ENCODE data around the gene EPM2AIP1.
A peak's percentile ranks its signal among the peaks of the same experiment; 100 is the strongest.

Gene EPM2AIP1

DNA sequence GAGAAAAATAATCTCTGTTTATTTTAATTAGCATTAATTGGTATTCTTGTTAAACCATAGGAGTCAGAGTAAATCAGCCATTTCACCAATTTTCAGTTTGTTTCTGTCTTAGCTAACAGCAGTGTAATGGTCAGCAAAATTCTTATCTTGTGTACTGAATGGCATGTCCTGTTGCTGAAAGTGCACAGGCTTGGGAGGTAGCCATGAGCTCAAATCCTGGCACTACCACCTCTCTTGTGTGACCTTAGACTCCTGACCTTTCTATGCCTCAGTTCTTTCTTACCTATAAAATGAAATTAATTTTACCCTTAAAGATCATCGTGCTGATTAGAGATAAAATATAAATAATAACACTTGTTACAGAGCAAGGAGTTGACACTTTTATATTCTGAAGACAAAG, 36.2 kb upstream of the EPM2AIP1 start:
- Histone ChIP-seq H3K9ac (ENCODE audit: low read length) (no peak overlapping the region), H3K9me3 (ENCODE audit: control insufficient read depth, insufficient read depth, low read depth, low read length) (no peaks in the 10 kb centered on the region), H3K27me3 (ENCODE audit: control insufficient read depth, insufficient read depth, low read length) (no peaks in the 10 kb centered on the region), H3K36me3 (ENCODE audit: control insufficient read depth, insufficient read depth, low read length) (peaks cover 88% of the 10 kb centered on the region), H3K4me1 (ENCODE audit: control insufficient read depth, insufficient read depth, low read length) (no peaks in the 10 kb centered on the region), H3K27ac (ENCODE audit: low read depth, low read length) (no peak overlapping the region), H3K4me3 (ENCODE audit: low read depth, low read length) (no peak overlapping the region)

DNA sequence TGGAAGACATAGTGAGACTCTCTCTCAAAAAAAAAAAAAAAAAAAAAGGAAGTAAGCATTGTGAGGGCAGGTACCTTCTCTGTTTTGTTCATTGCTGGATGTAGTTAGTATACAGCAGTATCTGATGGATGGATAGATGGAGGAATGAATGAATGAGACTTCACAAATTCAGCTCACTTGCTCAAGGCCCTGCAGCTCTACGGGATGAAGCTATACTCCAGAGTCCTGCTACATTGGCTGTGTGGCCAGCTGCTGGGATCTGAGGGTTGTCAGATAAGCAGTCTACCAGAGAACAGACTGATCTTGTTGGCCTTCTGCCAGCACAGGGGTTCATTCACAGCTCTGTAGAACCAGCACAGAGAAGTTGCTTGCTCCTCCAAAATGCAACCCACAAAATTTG, 35.4 kb upstream of the EPM2AIP1 start:
- H3K4me3 ChIP-seq (ENCODE audit: low read depth, low read length): no peak overlapping the region
- no peak overlapping the region for H3K9ac ChIP-seq (ENCODE audit: low read length)
- H3K9me3 ChIP-seq (ENCODE audit: control insufficient read depth, insufficient read depth, low read depth, low read length): no peaks in the 10 kb centered on the region
- H3K36me3 ChIP-seq (ENCODE audit: control insufficient read depth, insufficient read depth, low read length): peaks cover 87% of the 10 kb centered on the region
- H3K4me1 ChIP-seq (ENCODE audit: control insufficient read depth, insufficient read depth, low read length): no peaks in the 10 kb centered on the region
- H3K27me3 ChIP-seq (ENCODE audit: control insufficient read depth, insufficient read depth, low read length): no peaks in the 10 kb centered on the region
- no peak overlapping the region for H3K27ac ChIP-seq (ENCODE audit: low read depth, low read length)

DNA sequence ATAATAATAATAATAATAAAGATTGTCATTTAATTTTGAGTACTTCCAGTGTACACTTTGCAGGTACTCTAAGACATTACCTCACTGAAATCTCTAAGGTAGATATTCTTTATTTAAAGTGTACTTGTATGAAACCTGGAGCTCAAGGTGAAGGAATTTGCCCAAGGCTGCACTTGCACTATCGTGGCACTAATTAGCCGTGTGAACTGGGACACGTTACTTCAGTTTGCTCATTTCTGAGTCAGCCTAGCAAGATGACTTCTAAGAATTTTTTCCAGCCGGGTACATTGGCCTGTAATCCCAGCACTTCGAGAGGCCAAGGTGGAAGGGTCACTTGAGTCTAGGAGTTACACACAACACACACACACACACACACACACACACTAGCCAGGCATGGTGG, 33.9 kb upstream of the EPM2AIP1 start:
- H3K4me3 ChIP-seq (ENCODE audit: low read depth, low read length): no peak overlapping the region
- no peaks in the 10 kb centered on the region for H3K4me1 ChIP-seq (ENCODE audit: control insufficient read depth, insufficient read depth, low read length)
- no peaks in the 10 kb centered on the region for H3K27me3 ChIP-seq (ENCODE audit: control insufficient read depth, insufficient read depth, low read length)
- no peak overlapping the region for H3K27ac ChIP-seq (ENCODE audit: low read depth, low read length)
- no peaks in the 10 kb centered on the region for H3K9me3 ChIP-seq (ENCODE audit: control insufficient read depth, insufficient read depth, low read depth, low read length)
- no peak overlapping the region for H3K9ac ChIP-seq (ENCODE audit: low read length)
- peaks cover 86% of the 10 kb centered on the region for H3K36me3 ChIP-seq (ENCODE audit: control insufficient read depth, insufficient read depth, low read length)

DNA sequence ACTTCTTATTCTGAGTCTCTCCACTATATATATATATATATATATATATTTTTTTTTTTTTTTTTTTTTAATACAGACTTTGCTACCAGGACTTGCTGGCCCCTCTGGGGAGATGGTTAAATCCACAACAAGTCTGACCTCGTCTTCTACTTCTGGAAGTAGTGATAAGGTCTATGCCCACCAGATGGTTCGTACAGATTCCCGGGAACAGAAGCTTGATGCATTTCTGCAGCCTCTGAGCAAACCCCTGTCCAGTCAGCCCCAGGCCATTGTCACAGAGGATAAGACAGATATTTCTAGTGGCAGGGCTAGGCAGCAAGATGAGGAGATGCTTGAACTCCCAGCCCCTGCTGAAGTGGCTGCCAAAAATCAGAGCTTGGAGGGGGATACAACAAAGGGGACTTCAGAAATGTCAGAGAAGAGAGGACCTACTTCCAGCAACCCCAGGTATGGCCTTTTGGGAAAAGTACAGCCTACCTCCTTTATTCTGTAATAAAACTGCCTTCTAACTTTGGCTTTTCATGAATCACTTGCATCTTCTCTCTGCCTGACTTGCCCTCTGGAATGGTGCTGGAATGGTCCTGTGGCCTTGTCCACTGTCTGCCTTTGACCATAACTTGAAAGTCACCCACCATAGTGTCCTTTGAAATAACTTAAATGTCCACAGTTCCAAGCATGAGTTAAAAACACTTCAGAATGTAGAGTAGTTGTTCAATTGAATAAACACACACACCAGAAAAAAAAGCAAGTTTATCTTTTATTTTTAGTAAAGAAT, 32.8 kb upstream of the EPM2AIP1 start:
- Histone ChIP-seq H3K4me1 (ENCODE audit: control insufficient read depth, insufficient read depth, low read length) (no peaks in the 10 kb centered on the region), H3K9ac (ENCODE audit: low read length) (no peak overlapping the region), H3K36me3 (ENCODE audit: control insufficient read depth, insufficient read depth, low read length) (peaks cover 86% of the 10 kb centered on the region), H3K9me3 (ENCODE audit: control insufficient read depth, insufficient read depth, low read depth, low read length) (no peaks in the 10 kb centered on the region), H3K27me3 (ENCODE audit: control insufficient read depth, insufficient read depth, low read length) (no peaks in the 10 kb centered on the region), H3K4me3 (ENCODE audit: low read depth, low read length) (no peak overlapping the region), H3K27ac (ENCODE audit: low read depth, low read length) (no peak overlapping the region)

DNA sequence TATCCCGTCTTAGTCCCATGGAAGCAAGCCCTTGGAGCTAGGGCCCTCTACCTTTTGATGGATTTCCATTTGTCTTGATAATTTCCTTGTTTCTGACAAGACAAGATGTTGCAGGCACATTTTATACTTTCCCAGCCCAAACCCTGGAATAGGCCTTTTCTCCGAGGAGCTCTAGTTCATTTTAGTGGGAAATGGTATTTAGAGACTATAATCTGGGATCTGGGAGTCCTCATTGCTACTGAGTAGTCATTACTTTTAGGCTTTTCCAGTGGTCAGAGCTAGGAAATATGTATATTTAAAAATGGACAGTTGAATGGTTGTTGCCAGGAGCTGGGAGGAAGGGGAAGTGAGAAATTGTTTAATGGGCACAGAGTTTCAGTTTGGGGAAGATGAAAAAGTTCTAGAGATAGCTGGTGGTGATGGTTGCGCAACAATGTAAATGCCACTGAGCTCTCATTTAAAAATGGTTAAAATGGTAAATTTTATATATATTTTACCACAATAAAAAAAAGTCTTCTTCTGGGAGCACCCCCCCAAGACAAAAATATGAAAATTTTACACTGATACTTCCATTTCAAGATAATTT, 32.0 kb upstream of the EPM2AIP1 start:
- Histone ChIP-seq H3K4me1 (ENCODE audit: control insufficient read depth, insufficient read depth, low read length) (no peaks in the 10 kb centered on the region), H3K4me3 (ENCODE audit: low read depth, low read length) (no peak overlapping the region), H3K36me3 (ENCODE audit: control insufficient read depth, insufficient read depth, low read length) (peaks cover 89% of the 10 kb centered on the region), H3K9me3 (ENCODE audit: control insufficient read depth, insufficient read depth, low read depth, low read length) (no peaks in the 10 kb centered on the region), H3K27ac (ENCODE audit: low read depth, low read length) (no peak overlapping the region), H3K27me3 (ENCODE audit: control insufficient read depth, insufficient read depth, low read length) (no peaks in the 10 kb centered on the region), H3K9ac (ENCODE audit: low read length) (no peak overlapping the region)

DNA sequence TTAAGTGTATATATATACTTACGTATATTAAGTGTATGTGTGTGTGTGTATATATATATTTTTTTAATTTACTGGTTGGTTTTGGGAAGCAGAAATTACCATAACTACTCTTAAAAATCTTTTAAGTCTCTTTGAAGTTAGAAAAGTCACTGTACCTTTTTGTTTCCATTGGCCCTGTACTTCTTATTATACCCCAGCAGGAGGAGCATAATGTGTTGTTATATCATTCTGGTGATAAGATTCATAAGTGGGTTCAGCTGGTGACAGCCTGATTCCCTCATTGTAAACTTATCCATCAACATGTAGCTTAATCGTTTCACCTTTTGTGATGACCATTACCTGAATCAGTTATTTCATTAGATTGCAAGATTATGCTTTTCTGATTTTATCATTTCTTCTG, 31.2 kb upstream of the EPM2AIP1 start:
- Histone ChIP-seq H3K27ac (ENCODE audit: low read depth, low read length) (no peak overlapping the region), H3K4me3 (ENCODE audit: low read depth, low read length) (no peak overlapping the region), H3K9ac (ENCODE audit: low read length) (no peak overlapping the region), H3K36me3 (ENCODE audit: control insufficient read depth, insufficient read depth, low read length) (peaks cover 89% of the 10 kb centered on the region), H3K27me3 (ENCODE audit: control insufficient read depth, insufficient read depth, low read length) (no peaks in the 10 kb centered on the region), H3K4me1 (ENCODE audit: control insufficient read depth, insufficient read depth, low read length) (no peaks in the 10 kb centered on the region), H3K9me3 (ENCODE audit: control insufficient read depth, insufficient read depth, low read depth, low read length) (no peaks in the 10 kb centered on the region)

DNA sequence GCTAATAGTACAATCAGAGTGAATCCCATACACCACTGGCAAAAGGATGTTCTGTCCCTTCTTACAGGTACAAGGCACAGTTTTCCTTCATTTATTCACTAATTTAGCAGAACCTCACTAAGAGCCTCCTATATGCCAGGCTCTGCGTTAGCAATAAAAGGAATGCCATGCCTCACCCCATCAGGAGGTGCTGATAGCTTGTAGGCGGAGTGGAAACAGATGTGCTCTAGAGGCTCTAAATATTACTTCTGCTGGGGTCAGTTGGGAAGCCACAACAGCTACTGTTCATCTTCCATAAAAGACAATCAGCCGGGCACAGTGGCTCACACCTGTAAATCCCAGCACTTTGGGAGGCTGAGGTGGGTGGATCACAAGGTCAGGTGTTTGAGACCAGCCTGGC, 24.8 kb upstream of the EPM2AIP1 start:
- H3K27me3 ChIP-seq (ENCODE audit: control insufficient read depth, insufficient read depth, low read length): no peaks in the 10 kb centered on the region
- H3K4me1 ChIP-seq (ENCODE audit: control insufficient read depth, insufficient read depth, low read length): no peaks in the 10 kb centered on the region
- peaks cover 91% of the 10 kb centered on the region for H3K36me3 ChIP-seq (ENCODE audit: control insufficient read depth, insufficient read depth, low read length)
- no peaks in the 10 kb centered on the region for H3K9me3 ChIP-seq (ENCODE audit: control insufficient read depth, insufficient read depth, low read depth, low read length)
- no peak overlapping the region for H3K9ac ChIP-seq (ENCODE audit: low read length)
- H3K27ac ChIP-seq (ENCODE audit: low read depth, low read length): no peak overlapping the region
- H3K4me3 ChIP-seq (ENCODE audit: low read depth, low read length): no peak overlapping the region

DNA sequence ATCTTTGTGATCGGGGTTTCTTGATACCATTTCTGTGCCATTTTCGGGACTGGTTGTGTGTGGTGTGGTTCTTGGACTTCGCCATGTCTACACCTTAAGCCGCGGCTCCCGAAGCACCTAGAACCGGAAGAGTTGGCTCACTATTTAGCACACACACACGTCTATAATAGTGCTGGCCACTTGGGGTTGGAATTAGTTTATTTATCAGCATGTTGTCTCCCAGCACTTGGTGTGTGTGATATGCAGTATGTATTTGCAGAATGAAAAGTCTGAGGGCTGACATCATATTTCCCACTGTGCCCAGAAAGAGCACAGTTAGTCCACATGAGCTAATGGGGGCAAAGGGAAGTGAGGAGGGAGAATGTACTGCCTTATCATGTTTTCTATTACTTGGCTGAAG, 24.0 kb upstream of the EPM2AIP1 start:
- no peaks in the 10 kb centered on the region for H3K9me3 ChIP-seq (ENCODE audit: control insufficient read depth, insufficient read depth, low read depth, low read length)
- H3K4me1 ChIP-seq (ENCODE audit: control insufficient read depth, insufficient read depth, low read length): no peaks in the 10 kb centered on the region
- H3K4me3 ChIP-seq (ENCODE audit: low read depth, low read length): no peak overlapping the region
- H3K27ac ChIP-seq (ENCODE audit: low read depth, low read length): no peak overlapping the region
- H3K27me3 ChIP-seq (ENCODE audit: control insufficient read depth, insufficient read depth, low read length): no peaks in the 10 kb centered on the region
- no peak overlapping the region for H3K9ac ChIP-seq (ENCODE audit: low read length)
- H3K36me3 ChIP-seq (ENCODE audit: control insufficient read depth, insufficient read depth, low read length): peaks cover 91% of the 10 kb centered on the region

DNA sequence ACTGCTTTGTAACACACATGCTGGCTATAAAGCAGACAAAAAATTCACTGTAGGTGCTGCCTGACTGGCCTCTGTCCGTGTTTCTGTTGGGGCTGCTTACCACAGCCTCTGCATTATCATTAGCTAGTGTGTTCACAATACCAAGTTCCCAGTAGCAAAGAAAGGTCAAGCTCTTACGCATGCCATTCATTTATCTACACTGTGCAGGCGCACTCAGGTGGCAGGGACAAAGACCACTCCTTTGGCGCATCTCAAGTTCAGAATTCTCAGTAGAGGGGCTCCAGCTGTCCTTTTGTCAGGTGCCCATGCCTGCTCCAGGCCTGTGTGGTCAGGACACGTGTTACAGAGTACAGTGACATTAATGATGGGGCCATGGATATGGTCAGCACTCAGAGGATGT, 22.7 kb upstream of the EPM2AIP1 start:
- Histone ChIP-seq H3K9me3 (ENCODE audit: control insufficient read depth, insufficient read depth, low read depth, low read length) (no peaks in the 10 kb centered on the region), H3K9ac (ENCODE audit: low read length) (no peak overlapping the region), H3K36me3 (ENCODE audit: control insufficient read depth, insufficient read depth, low read length) (peaks cover 88% of the 10 kb centered on the region), H3K27ac (ENCODE audit: low read depth, low read length) (no peak overlapping the region), H3K27me3 (ENCODE audit: control insufficient read depth, insufficient read depth, low read length) (no peaks in the 10 kb centered on the region), H3K4me1 (ENCODE audit: control insufficient read depth, insufficient read depth, low read length) (no peaks in the 10 kb centered on the region), H3K4me3 (ENCODE audit: low read depth, low read length) (no peak overlapping the region)

DNA sequence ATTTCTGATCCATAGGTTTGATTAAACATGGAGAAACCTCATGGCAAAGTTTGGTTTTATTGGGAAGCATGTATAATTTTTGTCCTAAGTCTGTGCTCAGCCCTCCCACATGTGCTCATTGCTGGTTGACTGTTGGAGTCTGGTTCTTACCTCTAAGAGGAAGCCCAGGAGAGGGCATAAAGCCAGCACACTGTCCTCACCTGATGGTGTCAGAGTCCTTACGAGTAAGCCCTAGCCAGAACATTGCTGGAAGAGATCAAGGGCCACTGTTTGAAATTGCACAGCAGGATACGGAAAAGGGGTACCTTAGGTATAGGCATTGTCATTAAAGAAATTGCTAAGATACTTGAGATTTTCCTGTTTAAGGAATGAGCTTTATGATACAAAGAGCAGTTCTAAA, 21.7 kb upstream of the EPM2AIP1 start:
- Histone ChIP-seq H3K9ac (ENCODE audit: low read length) (no peak overlapping the region), H3K4me1 (ENCODE audit: control insufficient read depth, insufficient read depth, low read length) (no peaks in the 10 kb centered on the region), H3K4me3 (ENCODE audit: low read depth, low read length) (no peak overlapping the region), H3K27me3 (ENCODE audit: control insufficient read depth, insufficient read depth, low read length) (no peaks in the 10 kb centered on the region), H3K36me3 (ENCODE audit: control insufficient read depth, insufficient read depth, low read length) (peaks cover 77% of the 10 kb centered on the region), H3K9me3 (ENCODE audit: control insufficient read depth, insufficient read depth, low read depth, low read length) (no peaks in the 10 kb centered on the region), H3K27ac (ENCODE audit: low read depth, low read length) (no peak overlapping the region)

DNA sequence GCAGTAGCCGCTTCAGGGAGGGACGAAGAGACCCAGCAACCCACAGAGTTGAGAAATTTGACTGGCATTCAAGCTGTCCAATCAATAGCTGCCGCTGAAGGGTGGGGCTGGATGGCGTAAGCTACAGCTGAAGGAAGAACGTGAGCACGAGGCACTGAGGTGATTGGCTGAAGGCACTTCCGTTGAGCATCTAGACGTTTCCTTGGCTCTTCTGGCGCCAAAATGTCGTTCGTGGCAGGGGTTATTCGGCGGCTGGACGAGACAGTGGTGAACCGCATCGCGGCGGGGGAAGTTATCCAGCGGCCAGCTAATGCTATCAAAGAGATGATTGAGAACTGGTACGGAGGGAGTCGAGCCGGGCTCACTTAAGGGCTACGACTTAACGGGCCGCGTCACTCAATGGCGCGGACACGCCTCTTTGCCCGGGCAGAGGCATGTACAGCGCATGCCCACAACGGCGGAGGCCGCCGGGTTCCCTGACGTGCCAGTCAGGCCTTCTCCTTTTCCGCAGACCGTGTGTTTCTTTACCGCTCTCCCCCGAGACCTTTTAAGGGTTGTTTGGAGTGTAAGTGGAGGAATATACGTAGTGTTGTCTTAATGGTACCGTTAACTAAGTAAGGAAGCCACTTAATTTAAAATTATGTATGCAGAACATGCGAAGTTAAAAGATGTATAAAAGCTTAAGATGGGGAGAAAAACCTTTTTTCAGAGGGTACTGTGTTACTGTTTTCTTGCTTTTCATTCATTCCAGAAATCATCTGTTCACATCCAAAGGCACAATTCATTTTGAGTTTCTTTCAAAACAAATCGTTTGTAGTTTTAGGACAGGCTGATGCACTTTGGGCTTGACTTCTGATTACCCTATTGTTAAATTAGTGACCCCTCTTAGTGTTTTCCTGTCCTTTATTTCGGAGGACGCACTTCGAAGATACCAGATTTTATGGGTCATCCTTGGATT, 674 bp upstream of the EPM2AIP1 start, which contains the start of gene MLH1:
Gene MLH1 (plus strand): TSS at position 193 of the 958 bp plus-strand sequence. CDS start 30 bp downstream, at position 223.
- peaks cover 25% of the 10 kb centered on the region; the same call in 1 of the 2 replicates for H3K4me1 ChIP-seq (ENCODE audit: control insufficient read depth, insufficient read depth, low read length)
- H3K9ac ChIP-seq (ENCODE audit: low read length): peak within 1 kb of the TSS; percentile 92
- H3K27me3 ChIP-seq (ENCODE audit: control insufficient read depth, insufficient read depth, low read length): no peaks in the 10 kb centered on the region
- H3K4me3 ChIP-seq (ENCODE audit: low read depth, low read length): peak within 1 kb of the TSS; percentile 73
- peak within 1 kb of the TSS; percentile 92 for H3K27ac ChIP-seq (ENCODE audit: low read depth, low read length)
- no peaks in the 10 kb centered on the region for H3K9me3 ChIP-seq (ENCODE audit: control insufficient read depth, insufficient read depth, low read depth, low read length)
- H3K36me3 ChIP-seq (ENCODE audit: control insufficient read depth, insufficient read depth, low read length): peaks cover 34% of the 10 kb centered on the region
